HEK293T (cell line): ENCODE measurements around the gene SYPL2.

Source experiments
- BHLHE40 ChIP-seq: fragments of 450-650 bp; IDR thresholded peaks from 2 replicates; pipeline ENCODE4 v1.6.1; 2016; ENCODE audit warnings: mild to moderate bottlenecking, moderate library complexity, borderline replicate concordance
- FOXA1 ChIP-seq: fragments of 450-650 bp; IDR thresholded peaks from 2 replicates; pipeline ENCODE4 v1.6.1; 2016; ENCODE audit warnings: mild to moderate bottlenecking
- FOXK2 ChIP-seq: fragments of 450-650 bp; IDR thresholded peaks from 2 replicates; pipeline ENCODE4 v1.6.1; 2016; ENCODE audit warnings: mild to moderate bottlenecking
- L3MBTL2 ChIP-seq: fragments of 450-650 bp; conservative IDR thresholded peaks from 2 replicates; pipeline ENCODE4 v1.6.1; 2016; ENCODE audit warnings: mild to moderate bottlenecking

DNA sequence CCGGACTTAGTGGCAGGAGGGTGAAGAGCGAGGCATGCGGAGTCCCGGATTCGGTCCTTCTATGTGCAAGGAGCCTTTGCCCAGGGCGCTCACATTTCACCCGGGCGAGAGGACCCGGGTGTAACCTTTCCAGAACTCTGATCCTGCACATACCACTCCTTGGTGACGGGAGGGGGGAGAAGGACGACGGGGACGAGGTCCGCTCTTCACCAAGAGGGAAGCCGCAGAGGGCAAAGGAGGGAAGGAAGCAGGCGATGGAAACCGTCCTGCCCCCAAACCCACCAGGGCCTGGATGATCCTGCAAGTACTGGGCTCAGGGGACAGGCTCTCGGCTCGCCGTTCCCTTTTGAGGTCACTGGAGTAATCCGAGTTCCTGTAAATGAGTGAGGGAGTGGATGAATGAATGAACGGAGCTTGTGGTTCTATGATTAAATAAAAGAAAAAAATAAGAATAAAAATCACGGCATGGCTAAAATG lies 993 bp downstream of the SYPL2 start:
- TF ChIP-seq BHLHE40 = no peak
- TF ChIP-seq FOXA1 = no peak
- no peak for TF ChIP-seq FOXK2
- TF ChIP-seq L3MBTL2 = no peak
